Activated gamma-delta T cell treated with Interleukin-2 at 50 U/mL for 16 hours (primary cell): ENCODE measurements around the gene GYPC.

ENCODE experiments used
- DNase-seq: peaks from one replicate; pipeline ENCODE4 v3.0.0-alpha.2; 2020

GYPC gene

DNA sequence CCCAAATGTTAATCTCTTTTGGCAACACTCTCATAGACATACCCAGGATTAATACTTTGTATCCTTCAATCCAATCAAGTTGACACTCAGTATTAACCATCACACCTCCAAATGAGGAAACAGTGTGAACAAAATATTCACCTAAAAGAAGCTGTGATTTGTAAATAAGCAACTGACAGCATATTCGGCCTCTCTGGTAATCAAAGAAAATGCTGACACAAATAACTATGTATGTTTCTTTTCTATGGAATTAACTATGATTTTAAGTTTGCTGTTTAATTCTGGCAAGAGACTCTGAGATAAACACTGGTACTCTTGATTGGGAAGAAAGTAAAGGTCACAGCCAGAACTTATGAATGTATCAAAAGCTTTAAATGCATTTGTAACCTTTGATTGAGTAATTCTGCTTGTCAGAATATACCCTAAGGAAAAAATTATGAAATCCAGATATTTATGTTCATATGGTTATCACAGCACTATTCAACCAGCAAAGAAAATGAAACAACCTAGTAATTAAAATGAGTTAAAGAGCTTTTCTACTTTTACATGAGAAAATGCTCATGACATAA lies 3.6 kb upstream of the GYPC start:
- DNase-seq = no peak

GRCh38 chr2:126653109-126653508 lies 2.8 kb upstream of the GYPC start:
- DNase-seq = no peak

DNA sequence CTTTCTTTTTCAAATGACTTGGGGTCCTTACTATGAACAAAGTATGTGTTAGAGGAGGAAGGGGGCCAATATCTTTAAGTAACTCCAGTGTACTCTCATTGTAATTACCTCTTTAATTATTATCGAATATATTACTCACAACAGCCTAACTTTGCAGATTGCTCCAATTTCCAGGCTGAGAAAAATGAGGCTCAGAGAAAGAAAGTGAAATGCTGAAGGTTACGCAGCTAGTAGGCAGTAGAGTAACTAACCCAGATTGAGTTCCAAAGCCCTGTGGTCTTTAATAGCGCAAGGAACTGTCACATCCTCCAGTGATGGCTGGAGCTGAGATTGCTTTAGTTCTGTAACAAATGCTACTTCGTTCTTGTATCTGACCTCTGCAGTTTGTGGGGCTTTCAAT lies 2.2 kb upstream of the GYPC start:
- no peak for DNase-seq

DNA sequence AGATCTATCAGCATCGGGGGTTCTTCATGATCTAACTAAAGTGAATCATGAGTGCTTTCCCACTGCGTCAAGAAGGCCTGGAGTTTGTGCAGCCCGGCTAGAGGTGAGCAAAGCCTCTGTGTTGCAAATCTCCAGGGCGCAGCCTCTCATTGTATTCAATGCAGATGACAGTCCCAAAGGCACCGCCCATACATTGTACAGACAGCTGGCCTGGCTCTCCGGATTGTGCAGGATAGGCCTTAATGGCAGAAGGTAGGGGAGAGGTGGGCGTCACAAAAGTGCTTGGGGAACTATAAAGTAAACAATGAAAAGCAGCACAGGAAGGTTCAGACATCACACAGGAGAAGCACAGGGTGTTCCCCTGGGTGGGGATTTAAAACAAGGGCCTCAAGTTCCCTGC lies 907 bp upstream of the GYPC start:
- DNase-seq = no peak

GRCh38 chr2:126656431-126657147 lies 631 bp downstream of the GYPC start:
- peak; percentile 21 for DNase-seq

- DNase-seq = peak; percentile 21
Measured at GRCh38 chr2:126657148-126657635, 1.2 kb downstream of the GYPC start.

DNA sequence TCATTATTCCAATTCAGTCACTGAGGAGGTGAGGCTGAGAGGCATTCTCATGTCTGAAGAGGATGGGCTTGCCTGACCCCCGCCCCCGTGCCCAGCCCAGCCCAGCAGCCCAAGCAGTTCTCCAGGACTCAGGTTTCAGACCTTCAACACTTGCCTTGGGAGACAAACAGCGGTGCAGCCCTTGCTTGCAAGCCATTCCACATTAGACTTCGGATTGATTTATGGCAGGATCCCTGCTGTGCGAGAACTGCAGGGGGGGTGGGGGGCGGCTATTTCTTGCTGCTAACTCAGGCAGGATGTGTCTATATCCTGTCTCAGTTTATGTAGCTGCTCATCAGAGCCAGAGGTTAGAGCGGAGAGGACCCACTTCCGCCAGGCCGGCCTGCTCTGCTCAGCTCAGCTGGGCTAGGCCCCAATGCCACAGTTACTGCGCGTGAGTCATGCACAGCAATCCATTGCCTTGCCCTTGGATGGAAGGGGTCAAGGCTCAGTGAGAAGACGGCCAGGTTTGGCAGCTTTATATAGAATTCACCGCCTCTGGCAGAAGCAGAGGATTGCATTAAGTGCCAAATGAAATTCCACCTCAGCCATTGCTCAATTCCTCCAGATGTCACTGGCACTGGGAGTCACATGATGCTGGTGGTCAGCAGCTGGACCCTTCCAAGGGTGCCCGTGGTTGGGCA lies 1.8 kb downstream of the GYPC start:
- peak; percentile 80 for DNase-seq

DNA sequence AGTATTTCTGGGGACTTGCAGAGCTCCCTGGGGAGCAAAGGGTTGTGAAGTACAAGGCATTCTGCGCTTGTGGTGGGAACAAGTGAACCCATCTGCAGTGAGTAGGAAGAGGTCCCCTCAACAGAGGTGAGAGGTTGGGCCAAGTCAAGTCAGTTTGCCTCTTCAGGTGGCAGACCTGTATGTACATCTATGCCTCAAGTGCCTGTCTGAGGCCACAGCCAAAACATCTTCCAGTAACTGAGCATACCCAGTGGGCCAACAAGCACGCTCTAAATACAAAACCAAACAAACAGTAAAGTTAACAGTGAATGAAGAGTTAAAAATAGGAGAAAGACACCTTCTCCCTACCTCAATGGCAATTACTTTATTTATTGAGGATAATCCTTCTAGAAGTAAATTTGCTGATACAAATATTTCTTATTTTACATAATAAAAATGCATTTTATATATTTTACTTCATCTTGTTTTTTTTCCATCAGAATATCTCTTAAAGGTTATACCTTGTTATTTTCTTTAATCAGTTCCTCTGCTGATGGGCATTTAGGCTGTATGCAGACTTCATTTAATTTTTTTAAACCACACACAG lies 2.5 kb downstream of the GYPC start:
- peak; percentile 20 for DNase-seq

- peak; percentile 45 for DNase-seq
Measured at GRCh38 chr2:126658905-126659561, 3.1 kb downstream of the GYPC start.

DNA sequence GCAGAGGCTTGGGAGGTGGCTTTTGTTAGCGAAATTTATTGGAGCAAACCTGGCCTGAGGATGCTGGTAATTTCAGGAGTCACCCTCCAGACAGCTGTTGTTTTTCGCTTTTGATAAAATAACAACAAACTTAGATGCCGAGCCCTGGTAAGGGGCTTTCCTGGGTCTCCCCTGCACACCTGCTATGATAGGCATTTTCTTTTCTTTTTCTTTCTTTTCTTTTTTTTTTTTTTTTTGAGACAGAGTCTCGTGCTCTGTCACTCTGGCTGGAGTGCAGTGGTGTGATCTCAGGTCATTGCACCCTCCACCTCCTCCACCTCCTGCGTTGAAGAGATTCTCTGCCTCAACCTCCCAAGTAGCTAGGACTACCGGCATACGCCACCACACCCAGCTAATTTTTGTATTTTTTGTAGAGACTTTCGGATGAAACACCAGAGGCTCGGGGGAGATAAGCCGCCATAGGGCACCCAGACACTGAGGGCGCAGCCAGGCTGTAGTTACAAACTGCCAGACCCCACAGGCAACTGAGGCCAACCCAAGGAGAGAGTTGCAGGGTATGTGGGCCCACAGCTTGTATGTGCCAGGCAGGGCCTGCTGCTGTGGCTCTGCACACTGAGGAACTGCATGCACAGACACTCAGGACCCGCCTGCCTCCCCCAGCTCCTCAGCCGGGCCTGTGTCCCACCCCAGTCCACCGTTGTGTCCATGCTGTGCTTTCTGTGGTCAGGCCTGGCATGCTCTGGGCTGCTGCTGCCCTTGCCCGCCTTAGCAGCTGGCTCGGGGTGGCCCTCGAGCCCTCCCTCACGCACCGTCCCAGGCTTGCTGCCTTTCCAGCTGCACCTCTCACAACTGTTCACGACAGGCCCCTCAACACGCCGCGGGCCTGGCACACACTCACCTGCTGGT lies 3.9 kb downstream of the GYPC start:
- DNase-seq = no peak

- no peak for DNase-seq
Measured at GRCh38 chr2:126660971-126661370, 5.0 kb downstream of the GYPC start.

DNA sequence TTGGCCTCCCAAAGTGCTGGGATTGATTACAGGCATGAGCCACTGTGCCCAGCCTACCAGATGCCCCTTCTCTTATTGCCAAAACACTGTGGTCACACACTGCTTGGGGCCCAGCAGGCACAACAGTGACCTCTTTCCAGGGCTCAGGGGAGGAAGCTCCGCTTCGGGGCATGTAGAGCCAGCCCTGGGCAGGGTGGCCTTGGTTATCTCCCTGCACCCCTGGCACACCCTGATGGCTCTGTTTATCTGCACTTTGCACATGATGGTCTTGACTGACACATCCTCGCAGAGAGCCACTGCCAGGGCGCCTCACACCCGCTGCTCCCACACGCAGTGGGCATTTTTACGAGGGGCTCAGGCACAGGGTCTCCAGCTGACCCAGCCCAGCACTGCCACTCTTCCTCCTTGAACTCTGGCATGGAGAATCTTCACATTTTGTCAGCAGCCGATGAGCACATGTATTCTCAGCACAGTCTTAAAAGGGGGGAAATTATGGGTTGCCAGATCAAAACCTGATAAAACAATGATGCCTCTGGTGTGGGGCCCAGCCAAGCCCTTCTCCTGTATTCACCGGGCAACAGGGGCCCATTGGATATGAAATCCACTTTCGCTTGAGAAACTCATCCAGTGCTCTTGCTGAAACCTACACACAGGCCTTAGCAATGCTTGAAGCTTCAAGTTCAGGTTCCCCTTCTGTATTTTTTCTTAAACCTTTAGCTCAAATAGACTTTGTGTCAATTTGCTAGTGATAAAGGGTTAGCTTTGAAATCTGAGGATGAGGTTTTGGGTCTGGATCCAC lies 5.9 kb downstream of the GYPC start:
- DNase-seq = no peak

DNA sequence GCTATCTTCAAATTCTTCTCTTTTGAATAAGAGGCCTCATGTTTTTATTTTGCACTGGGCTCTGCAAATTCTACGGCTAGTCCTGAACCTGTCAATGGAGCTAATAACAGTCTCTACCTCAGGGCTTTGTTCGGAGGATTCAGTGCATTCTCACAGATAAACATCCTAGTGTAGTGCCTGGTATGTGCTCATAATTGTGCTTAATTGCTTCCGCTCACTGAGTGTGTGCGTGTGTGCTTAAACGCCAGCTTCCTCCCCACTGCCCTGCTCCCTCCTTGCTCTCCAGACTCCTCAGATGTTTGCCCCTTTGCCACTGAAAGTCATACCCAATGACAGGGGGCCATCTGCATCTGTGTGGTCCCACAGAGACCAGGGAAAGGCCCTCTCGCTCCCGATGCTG lies 6.7 kb downstream of the GYPC start:
- no peak for DNase-seq

DNA sequence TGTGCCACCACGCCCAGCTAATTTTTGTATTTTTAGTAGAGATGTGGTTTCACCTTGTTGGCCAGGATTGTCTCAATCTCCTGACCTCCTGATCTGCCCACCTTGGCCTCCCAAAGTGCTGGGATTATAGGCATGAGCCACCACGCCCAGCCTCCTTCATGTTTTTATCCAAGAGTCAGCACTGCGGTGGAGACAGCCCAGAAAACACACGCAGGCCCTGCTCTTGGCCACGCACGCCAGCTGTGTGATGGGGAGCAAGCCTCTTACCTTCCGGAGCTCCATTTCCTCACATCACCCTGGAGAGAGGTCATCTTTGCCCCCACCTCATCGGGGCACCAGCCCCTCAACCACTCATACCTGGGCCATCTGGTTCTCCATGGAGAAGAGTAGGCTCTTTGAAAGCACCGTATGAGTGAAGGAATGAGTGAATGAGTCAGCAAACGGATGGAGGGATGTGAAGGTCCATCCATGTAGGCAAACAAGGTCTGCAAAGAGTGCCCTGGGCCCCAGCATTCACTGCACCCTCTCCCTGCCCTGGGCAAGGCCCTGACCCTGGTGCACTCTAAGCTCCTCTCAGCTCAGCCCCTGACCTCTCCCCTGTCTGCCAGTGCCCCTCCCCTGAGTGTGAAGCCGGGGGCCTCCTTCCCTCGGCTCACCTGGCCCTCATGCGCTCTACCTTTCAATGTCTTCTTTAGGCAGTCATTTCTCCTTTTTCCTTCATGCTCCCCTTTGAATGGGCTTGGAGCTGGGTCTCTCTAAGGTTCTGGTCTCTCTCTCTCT lies 7.4 kb downstream of the GYPC start:
- no peak for DNase-seq

DNA sequence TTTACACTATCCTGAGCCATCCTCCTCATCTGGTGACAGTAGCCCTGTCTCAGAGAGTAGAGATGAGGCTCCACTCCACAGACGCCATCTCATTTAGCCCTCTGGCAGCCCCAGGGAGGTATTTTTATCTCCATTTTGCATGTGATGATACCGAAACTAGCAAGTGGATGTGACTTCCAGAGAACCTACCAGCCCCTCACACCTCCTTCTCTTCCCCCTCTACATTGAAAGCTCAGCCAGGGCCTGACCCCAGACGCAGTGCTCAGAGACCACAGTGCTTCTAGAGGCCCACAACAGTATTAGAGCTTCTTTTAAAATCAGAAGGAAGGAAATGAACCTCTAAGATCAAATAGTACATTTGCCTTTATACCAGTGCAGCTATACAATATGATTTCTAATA lies 8.3 kb downstream of the GYPC start:
- DNase-seq = peak; percentile 40

- DNase-seq = no peak
Measured at GRCh38 chr2:126664639-126665038, 8.7 kb downstream of the GYPC start.

GRCh38 chr2:126665483-126665882 lies 9.5 kb downstream of the GYPC start:
- no peak for DNase-seq

DNA sequence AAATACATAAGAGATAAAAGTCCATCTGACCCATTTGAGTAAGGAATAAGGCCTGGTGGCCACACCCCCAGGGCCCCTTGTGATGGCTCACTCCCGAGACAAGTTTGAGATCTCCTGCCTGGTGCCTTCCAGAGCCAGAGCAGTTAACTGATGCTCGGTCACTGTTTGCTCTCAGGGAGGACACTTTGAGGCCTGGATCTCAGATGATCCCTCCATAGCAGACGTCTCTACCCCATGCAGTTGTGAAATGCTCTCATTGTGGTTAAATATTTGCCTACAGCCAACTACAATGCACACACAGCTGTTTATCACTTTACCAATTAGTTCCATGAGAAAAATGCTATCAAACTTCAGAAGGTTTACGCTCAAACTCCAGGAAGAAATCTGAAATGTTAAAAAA lies 12.3 kb downstream of the GYPC start:
- DNase-seq = no peak

GRCh38 chr2:126669772-126670171 lies 13.8 kb downstream of the GYPC start:
- no peak for DNase-seq

GRCh38 chr2:126671488-126671887 lies 15.5 kb downstream of the GYPC start:
- DNase-seq = no peak
